ENCODE data around the gene ABCG2. TPM values are rescaled to one million over a fixed set of nuclear protein-coding genes. Genes with fewer than 3 reads are reported as not detected.
"Not testable (repeated sequence)": the region's sequence is repeated elsewhere in the genome, so short reads cannot be mapped to it uniquely, and the experiment has no call there.

ABCG2 gene
- total RNA-seq, 1 experiment from 2014 or later = 23.7 TPM

DNA sequence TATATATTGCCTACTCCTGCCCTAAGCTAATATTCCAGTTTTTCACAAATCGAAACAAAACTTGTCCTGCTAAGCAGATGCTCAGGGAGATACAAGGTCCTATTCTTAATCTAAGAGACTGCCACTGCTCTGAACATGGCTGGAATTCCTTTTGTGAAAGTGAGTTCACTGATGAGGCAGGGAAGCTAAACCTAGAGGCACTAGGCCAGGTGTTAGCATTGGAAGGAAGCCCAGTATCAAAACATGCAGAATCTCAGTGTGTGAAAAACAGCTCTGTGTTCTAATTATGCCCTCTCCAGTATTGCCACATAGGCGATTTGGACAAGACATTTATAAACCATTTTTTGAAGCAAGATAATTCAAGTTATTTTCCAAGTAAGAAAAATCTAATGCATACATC lies 47.6 kb downstream of the ABCG2 start:
- no TSS peak for BruUV-seq (replicated peaks)
- peaks cover 28% of the 10 kb centered on the region for H3K36me3 Mint-ChIP-seq (ENCODE audit: insufficient read depth, unreplicated experiment)
- DNase-seq = no peak
- TF ChIP-seq, protein P1, sequence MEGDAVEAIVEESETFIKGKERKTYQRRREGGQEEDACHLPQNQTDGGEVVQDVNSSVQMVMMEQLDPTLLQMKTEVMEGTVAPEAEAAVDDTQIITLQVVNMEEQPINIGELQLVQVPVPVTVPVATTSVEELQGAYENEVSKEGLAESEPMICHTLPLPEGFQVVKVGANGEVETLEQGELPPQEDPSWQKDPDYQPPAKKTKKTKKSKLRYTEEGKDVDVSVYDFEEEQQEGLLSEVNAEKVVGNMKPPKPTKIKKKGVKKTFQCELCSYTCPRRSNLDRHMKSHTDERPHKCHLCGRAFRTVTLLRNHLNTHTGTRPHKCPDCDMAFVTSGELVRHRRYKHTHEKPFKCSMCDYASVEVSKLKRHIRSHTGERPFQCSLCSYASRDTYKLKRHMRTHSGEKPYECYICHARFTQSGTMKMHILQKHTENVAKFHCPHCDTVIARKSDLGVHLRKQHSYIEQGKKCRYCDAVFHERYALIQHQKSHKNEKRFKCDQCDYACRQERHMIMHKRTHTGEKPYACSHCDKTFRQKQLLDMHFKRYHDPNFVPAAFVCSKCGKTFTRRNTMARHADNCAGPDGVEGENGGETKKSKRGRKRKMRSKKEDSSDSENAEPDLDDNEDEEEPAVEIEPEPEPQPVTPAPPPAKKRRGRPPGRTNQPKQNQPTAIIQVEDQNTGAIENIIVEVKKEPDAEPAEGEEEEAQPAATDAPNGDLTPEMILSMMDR (IDR thresholded peaks at IDR 0.05; ENCODE audit: insufficient read depth in 1 of 2, low read depth in 1 of 2, low read length in 1 of 2, severe bottlenecking in 1 of 2, unreplicated experiment in 1 of 2) = no peak
- peaks cover 38% of the 10 kb centered on the region for H3K4me1 Mint-ChIP-seq (ENCODE audit: low read depth, unreplicated experiment)
- H3K27ac Mint-ChIP-seq (ENCODE audit: unreplicated experiment) = no peak overlapping the region
- H3K4me3 ChIP-seq (ENCODE audit: low read depth, low read length) = no peak overlapping the region
- H3K27me3 Mint-ChIP-seq (ENCODE audit: insufficient read depth, unreplicated experiment) = no peaks in the 10 kb centered on the region
- H3K4me3 Mint-ChIP-seq (ENCODE audit: unreplicated experiment) = no peak overlapping the region
- H3K27me3 ChIP-seq (replicated peaks; ENCODE audit: control insufficient read depth, insufficient read depth, low read length) = no peaks in the 10 kb centered on the region
- H3K9me3 Mint-ChIP-seq (ENCODE audit: unreplicated experiment) = no peaks in the 10 kb centered on the region
- H3K36me3 ChIP-seq (ENCODE audit: control insufficient read depth, insufficient read depth, low read length) = no peaks in the 10 kb centered on the region
- intact Hi-C loops (cut with micrococcal nuclease; ENCODE audit: unreplicated experiment) = no loop called here
- POLR2A ChIA-PET = no interaction called here
- CTCF ChIA-PET = interaction anchor here (1.5 kb wide), 1 partner anchor 56 kb away, joined by 4 read pairs; no protein-coding TSS in a partner anchor
- H3K9me3 ChIP-seq = no peaks in the 10 kb centered on the region
- H3K4me1 ChIP-seq = peaks cover 66% of the 10 kb centered on the region

DNA sequence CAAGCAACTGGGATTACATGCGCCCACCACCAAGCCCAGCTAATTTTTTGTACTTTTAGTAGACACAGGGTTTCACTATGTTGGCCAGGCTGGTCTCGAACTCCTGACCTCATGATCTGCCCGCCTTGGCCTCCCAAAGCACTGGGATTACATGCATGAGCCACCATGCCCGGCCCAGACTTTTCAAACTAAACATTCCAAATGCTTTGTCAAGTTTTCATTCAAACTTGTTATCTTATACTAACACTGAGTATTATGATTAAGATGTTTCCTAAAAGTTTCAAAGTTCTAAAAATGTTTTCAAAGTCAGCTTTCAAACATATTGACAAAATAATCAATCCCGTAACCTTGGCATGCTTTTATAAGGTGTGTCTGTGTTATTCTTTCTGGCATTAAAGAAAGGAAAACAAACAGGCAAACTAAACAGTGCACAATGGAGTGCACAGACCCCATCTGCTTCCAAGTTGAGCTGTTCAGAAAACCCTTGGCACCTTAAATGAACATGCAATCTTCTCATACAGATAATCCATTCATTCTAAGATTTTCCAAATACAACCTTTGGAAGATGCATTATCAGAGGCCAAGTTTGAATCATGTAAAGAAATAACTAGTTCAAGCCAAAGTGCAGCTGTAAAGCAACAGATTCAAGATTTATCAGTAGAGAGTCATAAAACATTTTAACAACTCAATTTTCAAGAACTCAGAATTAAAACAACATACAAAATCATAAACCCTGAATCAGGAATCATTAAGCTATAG lies 49.1 kb downstream of the ABCG2 start:
- BruUV-seq (replicated peaks) = no TSS peak
- POLR2A ChIA-PET = no interaction called here

GRCh38 chr4:88108747-88109122 lies 49.7 kb downstream of the ABCG2 start:
- BruUV-seq (replicated peaks) = no TSS peak
- no peak for DNase-seq
- Mint-ChIP-seq H3K27ac (ENCODE audit: unreplicated experiment) (peak overlapping the region; percentile 82), H3K4me1 (ENCODE audit: low read depth, unreplicated experiment) (peaks cover 42% of the 10 kb centered on the region), H3K9me3 (ENCODE audit: unreplicated experiment) (no peaks in the 10 kb centered on the region), H3K4me3 (ENCODE audit: unreplicated experiment) (no peak overlapping the region), H3K36me3 (ENCODE audit: insufficient read depth, unreplicated experiment) (peaks cover 27% of the 10 kb centered on the region), H3K27me3 (ENCODE audit: insufficient read depth, unreplicated experiment) (no peaks in the 10 kb centered on the region)
- Histone ChIP-seq H3K27me3 (replicated peaks; ENCODE audit: control insufficient read depth, insufficient read depth, low read length) (no peaks in the 10 kb centered on the region), H3K9me3 (no peaks in the 10 kb centered on the region), H3K4me3 (ENCODE audit: low read depth, low read length) (no peak overlapping the region), H3K4me1 (peaks cover 67% of the 10 kb centered on the region), H3K36me3 (ENCODE audit: control insufficient read depth, insufficient read depth, low read length) (no peaks in the 10 kb centered on the region)
- TF ChIP-seq, protein P1 (IDR thresholded peaks at IDR 0.05; ENCODE audit: insufficient read depth in 1 of 2, low read depth in 1 of 2, low read length in 1 of 2, severe bottlenecking in 1 of 2, unreplicated experiment in 1 of 2) = no peak
- POLR2A ChIA-PET = no interaction called here
- CTCF ChIA-PET = no interaction called here
- intact Hi-C loops (cut with micrococcal nuclease; ENCODE audit: unreplicated experiment) = loop anchor here (1.0 to 5.0 kb wide), 4 partner anchors 44 to 104 kb away; no protein-coding TSS in a partner anchor

More for the DNA sequence above, 49.1 kb downstream of the ABCG2 start:
- intact Hi-C loops (cut with micrococcal nuclease; ENCODE audit: unreplicated experiment) = loop anchor here (1.0 to 5.0 kb wide), 4 partner anchors 45 to 103 kb away; no protein-coding TSS in a partner anchor
- H3K4me3 Mint-ChIP-seq (ENCODE audit: unreplicated experiment) = no peak overlapping the region
- H3K27me3 Mint-ChIP-seq (ENCODE audit: insufficient read depth, unreplicated experiment) = no peaks in the 10 kb centered on the region
- Histone ChIP-seq H3K4me3 (ENCODE audit: low read depth, low read length) (no peak overlapping the region), H3K9me3 (no peaks in the 10 kb centered on the region), H3K27me3 (replicated peaks; ENCODE audit: control insufficient read depth, insufficient read depth, low read length) (no peaks in the 10 kb centered on the region), H3K4me1 (peaks cover 67% of the 10 kb centered on the region), H3K36me3 (ENCODE audit: control insufficient read depth, insufficient read depth, low read length) (no peaks in the 10 kb centered on the region)
- CTCF ChIA-PET = interaction anchor here (1.5 kb wide), 1 partner anchor 54 kb away, joined by 4 read pairs; no protein-coding TSS in a partner anchor
- peaks cover 42% of the 10 kb centered on the region for H3K4me1 Mint-ChIP-seq (ENCODE audit: low read depth, unreplicated experiment)
- H3K9me3 Mint-ChIP-seq (ENCODE audit: unreplicated experiment) = no peaks in the 10 kb centered on the region
- H3K27ac Mint-ChIP-seq (ENCODE audit: unreplicated experiment) = peak overlapping the region; percentile 82
- peak; percentile 50 to 58 for DNase-seq
- TF ChIP-seq, protein P1 (IDR thresholded peaks at IDR 0.05; ENCODE audit: insufficient read depth in 1 of 2, low read depth in 1 of 2, low read length in 1 of 2, severe bottlenecking in 1 of 2, unreplicated experiment in 1 of 2) = no peak
- peaks cover 24% of the 10 kb centered on the region for H3K36me3 Mint-ChIP-seq (ENCODE audit: insufficient read depth, unreplicated experiment)

DNA sequence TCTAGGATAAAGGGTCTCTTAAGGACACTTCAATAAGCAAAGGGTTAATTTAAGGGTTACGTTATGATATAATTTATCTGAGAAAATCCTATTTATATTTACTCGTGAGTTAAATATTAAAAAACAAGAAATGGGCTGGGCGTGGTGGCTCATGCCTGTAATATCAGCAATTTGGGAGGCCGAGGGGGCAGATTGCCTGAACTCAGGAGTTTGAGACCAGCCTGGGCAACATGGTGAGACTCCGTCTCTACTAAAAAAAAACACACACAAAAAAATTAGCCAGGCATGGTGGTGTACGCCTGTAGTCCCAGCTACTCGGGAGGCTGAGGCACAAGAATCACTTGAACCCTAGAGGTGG lies 50.4 kb downstream of the ABCG2 start:
- POLR2A ChIA-PET = interaction anchor here (1.5 kb wide), 1 partner anchor 51 kb away, joined by 5 read pairs; the partner anchor contains the start of gene ABCG2
- CTCF ChIA-PET = interaction anchor here (1.5 kb wide), 1 partner anchor 40 kb away, joined by 4 read pairs; no protein-coding TSS in a partner anchor
- not testable (repeated sequence) for BruUV-seq (replicated peaks)

More for the DNA sequence above, 50.4 kb downstream of the ABCG2 start:
- H3K9me3 Mint-ChIP-seq (ENCODE audit: unreplicated experiment); H3K4me3 ChIP-seq (ENCODE audit: low read depth, low read length); H3K4me3 Mint-ChIP-seq (ENCODE audit: unreplicated experiment); H3K27me3 Mint-ChIP-seq (ENCODE audit: insufficient read depth, unreplicated experiment); H3K9me3 ChIP-seq; H3K36me3 ChIP-seq (ENCODE audit: control insufficient read depth, insufficient read depth, low read length); H3K27me3 ChIP-seq (replicated peaks; ENCODE audit: control insufficient read depth, insufficient read depth, low read length): not testable (repeated sequence)
- peak in 1 of 2 experiments; percentile 5 for DNase-seq
- H3K27ac Mint-ChIP-seq (ENCODE audit: unreplicated experiment) = peak overlapping the region; percentile 83
- H3K4me1 ChIP-seq = peaks cover 62% of the 10 kb centered on the region
- H3K36me3 Mint-ChIP-seq (ENCODE audit: insufficient read depth, unreplicated experiment) = peaks cover 26% of the 10 kb centered on the region
- intact Hi-C loops (cut with micrococcal nuclease; ENCODE audit: unreplicated experiment) = loop anchor here (2.0 to 5.0 kb wide), 2 partner anchors 43 to 104 kb away; no protein-coding TSS in a partner anchor
- peaks cover 39% of the 10 kb centered on the region for H3K4me1 Mint-ChIP-seq (ENCODE audit: low read depth, unreplicated experiment)
